ENCODE measurements around the gene OLFM1. TPM values are rescaled to one million over a fixed set of nuclear protein-coding genes. Genes with fewer than 3 reads are reported as not detected.

OLFM1 gene
- polyA plus RNA-seq, 1 experiment, result 1.5 TPM

GRCh38 chr9:135070198-135070951 is 17.1 kb upstream of the OLFM1 start:
- TF ChIP-seq CTCF (IDR thresholded peaks at IDR 0.05; ENCODE audit: insufficient read depth, low read depth, low read length), result no peak
- DNase-seq (ENCODE audit: low read depth), result no peak
- Histone ChIP-seq H3K4me3 (ENCODE audit: low read depth, low read length) (no peak overlapping the region), H3K27me3 (ENCODE audit: control insufficient read depth, insufficient read depth, low read length) (peaks cover 1% of the 10 kb centered on the region; the same call in 1 of the 2 replicates), H3K36me3 (ENCODE audit: control insufficient read depth, insufficient read depth, low read length) (no peaks in the 10 kb centered on the region)
- ChIA-PET POLR2A (no interaction called here), CTCF (interaction anchor here (0.8 kb wide), 1 partner anchor 31 kb away, joined by 5 read pairs; no protein-coding TSS in a partner anchor)

- CTCF ChIA-PET, result no interaction called here
- no peak for DNase-seq (ENCODE audit: low read depth)
- Histone ChIP-seq H3K27me3 (ENCODE audit: control insufficient read depth, insufficient read depth, low read length) (peaks cover 3% of the 10 kb centered on the region; the same call in 1 of the 2 replicates), H3K4me3 (ENCODE audit: low read depth, low read length) (no peak overlapping the region), H3K36me3 (ENCODE audit: control insufficient read depth, insufficient read depth, low read length) (no peaks in the 10 kb centered on the region)
- TF ChIP-seq CTCF (IDR thresholded peaks at IDR 0.05; ENCODE audit: insufficient read depth, low read depth, low read length), result no peak
- POLR2A ChIA-PET, result no interaction called here
Measured at GRCh38 chr9:135070964-135071735, 16.3 kb upstream of the OLFM1 start.

- no peak for TF ChIP-seq CTCF (IDR thresholded peaks at IDR 0.05; ENCODE audit: insufficient read depth, low read depth, low read length)
- CTCF ChIA-PET, result interaction anchor here (1.2 kb wide), 1 partner anchor 13 kb away, joined by 4 read pairs; no protein-coding TSS in a partner anchor
- H3K4me3 ChIP-seq (ENCODE audit: low read depth, low read length), result no peak overlapping the region
- H3K36me3 ChIP-seq (ENCODE audit: control insufficient read depth, insufficient read depth, low read length), result no peaks in the 10 kb centered on the region
- no peak for DNase-seq (ENCODE audit: low read depth)
- peaks cover 5% of the 10 kb centered on the region for H3K27me3 ChIP-seq (ENCODE audit: control insufficient read depth, insufficient read depth, low read length)
- POLR2A ChIA-PET, result no interaction called here
Measured at GRCh38 chr9:135073081-135073740, 14.3 kb upstream of the OLFM1 start.

- CTCF ChIA-PET, result interaction anchor here (0.9 to 1.3 kb wide), 2 partner anchors 13 to 35 kb away, joined by 3 read pairs; no protein-coding TSS in a partner anchor
Measured at GRCh38 chr9:135073741-135074305, 13.6 kb upstream of the OLFM1 start.

More at GRCh38 chr9:135073741-135074305, 13.6 kb upstream of the OLFM1 start:
- Histone ChIP-seq H3K36me3 (ENCODE audit: control insufficient read depth, insufficient read depth, low read length) (no peaks in the 10 kb centered on the region), H3K4me3 (ENCODE audit: low read depth, low read length) (no peak overlapping the region), H3K27me3 (ENCODE audit: control insufficient read depth, insufficient read depth, low read length) (peaks cover 5% of the 10 kb centered on the region)
- DNase-seq (ENCODE audit: low read depth), result no peak
- TF ChIP-seq CTCF (IDR thresholded peaks at IDR 0.05; ENCODE audit: insufficient read depth, low read depth, low read length), result no peak
- POLR2A ChIA-PET, result no interaction called here
